Stimulated activated CD8-positive, alpha-beta memory T cell treated with anti-CD3 and anti-CD28 coated beads, Interleukin-7, amount 100 ng/mL, for 4 hours (primary cell): Measurements from ENCODE around the gene HCFC1.

Experiments used
- DNase-seq, 2 donors: peaks; one replicate each; pipeline ENCODE4 v3.0.0-alpha.2; 2020; ENCODE audit warnings: low read depth in 2 of 2

HCFC1 gene

DNA sequence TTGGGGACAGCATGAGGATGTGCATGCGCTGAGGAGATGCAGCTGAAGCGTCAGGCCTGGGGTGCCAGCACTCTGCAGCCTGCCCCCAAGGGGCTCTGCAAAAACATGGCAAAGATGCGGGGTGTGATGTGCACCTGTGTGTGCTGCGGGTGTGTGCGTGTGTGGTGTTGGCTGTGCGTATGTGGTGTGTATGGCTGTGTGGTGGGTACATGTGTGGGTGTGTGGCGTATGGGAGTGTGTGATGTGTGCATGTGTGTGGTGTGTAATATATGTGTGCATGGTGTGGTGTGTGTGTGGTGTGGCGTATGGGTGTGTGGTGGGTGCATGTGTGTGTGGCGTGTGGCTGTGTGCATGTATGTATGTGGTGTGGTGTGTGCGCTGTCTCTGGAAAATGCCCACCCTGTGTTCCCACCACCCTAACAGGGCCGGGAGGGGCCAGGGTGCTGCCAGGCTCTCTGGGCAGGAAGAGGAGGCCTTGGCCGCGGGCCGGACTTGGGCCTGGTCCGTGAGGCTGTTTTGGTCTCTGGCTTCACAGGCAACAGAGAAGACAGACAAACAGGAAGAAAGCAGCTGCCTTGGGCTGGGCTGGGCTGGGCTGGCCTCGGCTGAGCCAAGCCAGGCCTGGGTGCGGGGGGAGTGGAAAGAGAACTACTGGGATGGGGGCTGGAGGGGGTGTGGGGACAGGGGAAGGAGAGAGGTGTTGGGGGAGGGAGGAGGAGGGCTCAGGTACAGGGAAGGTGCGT is 68.2 kb downstream of the HCFC1 start:
- no peak for DNase-seq

DNA sequence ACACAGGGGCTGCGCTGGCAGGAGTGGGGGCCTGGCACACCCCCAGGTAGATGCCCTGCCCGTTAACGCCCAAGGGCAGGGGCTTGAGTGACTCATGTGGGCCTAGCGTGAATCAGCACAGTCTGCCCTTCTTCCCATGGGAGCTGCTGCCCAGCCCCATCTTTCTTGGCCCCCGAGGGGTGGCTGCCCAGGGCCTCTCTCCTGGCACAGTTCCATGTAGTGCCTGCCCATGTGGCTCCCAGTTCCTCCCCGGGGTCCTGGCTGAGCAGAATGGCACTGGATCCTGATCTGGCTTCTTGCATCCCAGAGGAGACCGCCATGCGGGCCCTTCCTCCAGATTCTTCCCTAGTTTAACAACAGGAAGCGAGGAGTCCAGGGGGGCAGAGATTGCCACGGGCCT is 69.2 kb downstream of the HCFC1 start:
- no peak for DNase-seq

DNA sequence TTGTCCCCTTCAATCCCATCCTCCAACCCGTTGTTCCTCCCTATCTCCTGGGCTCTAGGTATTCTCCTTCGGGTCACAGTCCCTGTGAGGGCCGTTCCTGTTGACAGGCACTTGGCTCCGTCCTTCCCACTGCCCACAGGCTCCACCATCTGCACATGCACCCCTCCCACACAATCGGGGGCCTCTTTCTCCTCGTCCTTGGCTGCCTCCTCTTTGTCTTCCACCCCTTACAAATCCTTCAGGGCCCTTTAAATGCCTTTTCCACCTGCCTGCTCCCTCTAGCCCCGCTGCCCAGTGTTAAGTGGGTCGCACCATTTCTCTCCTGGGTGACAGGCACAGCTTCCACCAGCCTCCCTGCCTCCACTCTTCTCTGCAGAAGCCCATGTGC is 69.9 kb downstream of the HCFC1 start:
- DNase-seq, result no peak

- DNase-seq, result peak; percentile 49 to 51
Observed at GRCh38 chrX:153900831-153901752, 70.5 kb downstream of the HCFC1 start.

DNA sequence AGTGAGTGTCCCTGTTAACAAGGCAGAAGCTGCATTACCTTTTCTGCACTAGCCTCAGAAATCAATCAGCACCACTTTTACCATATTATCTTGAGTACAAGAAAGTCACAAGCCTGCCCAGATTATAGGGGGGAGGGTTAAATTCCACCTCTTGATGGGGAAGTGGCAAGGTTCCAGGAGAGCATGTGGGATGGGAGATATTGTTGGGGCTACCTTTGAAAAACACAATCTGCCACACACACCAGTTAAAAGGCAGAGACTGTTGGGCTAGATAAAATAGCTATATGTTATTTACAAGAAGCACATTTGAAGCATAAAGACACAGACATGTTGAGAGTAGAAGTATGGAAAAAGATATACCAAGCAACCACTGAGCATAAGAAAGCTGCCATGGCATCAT is 73.7 kb downstream of the HCFC1 start:
- no peak for DNase-seq
